ENCODE measurements around the gene PTHLH.

Gene PTHLH

DNA sequence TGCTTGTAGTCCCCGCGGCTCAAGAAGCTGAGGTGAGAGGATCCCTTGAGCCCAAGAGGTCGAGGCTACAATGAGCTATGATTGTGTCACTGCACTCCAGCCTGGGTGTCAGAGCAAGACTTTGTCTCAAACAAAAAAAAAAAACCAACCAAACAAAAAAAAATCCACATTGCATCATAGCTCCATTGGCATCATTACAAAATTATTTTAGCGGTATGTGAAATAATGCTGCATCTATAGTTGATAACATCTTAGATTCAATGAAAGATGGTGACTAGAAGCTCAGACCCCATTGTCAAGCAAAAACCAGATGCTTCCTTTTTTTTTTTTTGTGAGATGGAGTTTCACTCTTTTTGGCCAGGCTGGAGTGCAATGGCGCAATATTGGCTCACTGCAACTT is 14.8 kb upstream of the PTHLH start:
- no peak overlapping the region for H3K4me3 ChIP-seq (ENCODE audit: low read depth, low read length)
- no peak for TF ChIP-seq POLR2A (IDR thresholded peaks at IDR 0.05; ENCODE audit: extremely low read depth, insufficient read length)
- TF ChIP-seq MYC (IDR thresholded peaks at IDR 0.05; ENCODE audit: low read depth, low read length), result no peak
- TF ChIP-seq, protein P1, sequence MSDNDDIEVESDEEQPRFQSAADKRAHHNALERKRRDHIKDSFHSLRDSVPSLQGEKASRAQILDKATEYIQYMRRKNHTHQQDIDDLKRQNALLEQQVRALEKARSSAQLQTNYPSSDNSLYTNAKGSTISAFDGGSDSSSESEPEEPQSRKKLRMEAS (IDR thresholded peaks at IDR 0.05; ENCODE audit: low read depth, low read length), result no peak
- TF ChIP-seq, protein P2, sequence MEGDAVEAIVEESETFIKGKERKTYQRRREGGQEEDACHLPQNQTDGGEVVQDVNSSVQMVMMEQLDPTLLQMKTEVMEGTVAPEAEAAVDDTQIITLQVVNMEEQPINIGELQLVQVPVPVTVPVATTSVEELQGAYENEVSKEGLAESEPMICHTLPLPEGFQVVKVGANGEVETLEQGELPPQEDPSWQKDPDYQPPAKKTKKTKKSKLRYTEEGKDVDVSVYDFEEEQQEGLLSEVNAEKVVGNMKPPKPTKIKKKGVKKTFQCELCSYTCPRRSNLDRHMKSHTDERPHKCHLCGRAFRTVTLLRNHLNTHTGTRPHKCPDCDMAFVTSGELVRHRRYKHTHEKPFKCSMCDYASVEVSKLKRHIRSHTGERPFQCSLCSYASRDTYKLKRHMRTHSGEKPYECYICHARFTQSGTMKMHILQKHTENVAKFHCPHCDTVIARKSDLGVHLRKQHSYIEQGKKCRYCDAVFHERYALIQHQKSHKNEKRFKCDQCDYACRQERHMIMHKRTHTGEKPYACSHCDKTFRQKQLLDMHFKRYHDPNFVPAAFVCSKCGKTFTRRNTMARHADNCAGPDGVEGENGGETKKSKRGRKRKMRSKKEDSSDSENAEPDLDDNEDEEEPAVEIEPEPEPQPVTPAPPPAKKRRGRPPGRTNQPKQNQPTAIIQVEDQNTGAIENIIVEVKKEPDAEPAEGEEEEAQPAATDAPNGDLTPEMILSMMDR (IDR thresholded peaks at IDR 0.05; ENCODE audit: low read depth, low read length), result no peak
- no peak for DNase-seq (ENCODE audit: low read depth)

GRCh38 chr12:27984275-27984674 is 11.7 kb upstream of the PTHLH start:
- no peak overlapping the region for H3K4me3 ChIP-seq (ENCODE audit: low read depth, low read length)
- no peak for DNase-seq (ENCODE audit: low read depth)
- TF ChIP-seq, protein P1 (IDR thresholded peaks at IDR 0.05; ENCODE audit: low read depth, low read length), result no peak
- no peak for TF ChIP-seq POLR2A (IDR thresholded peaks at IDR 0.05; ENCODE audit: extremely low read depth, insufficient read length)
- no peak for TF ChIP-seq MYC (IDR thresholded peaks at IDR 0.05; ENCODE audit: low read depth, low read length)
- TF ChIP-seq, protein P2 (IDR thresholded peaks at IDR 0.05; ENCODE audit: low read depth, low read length), result no peak

DNA sequence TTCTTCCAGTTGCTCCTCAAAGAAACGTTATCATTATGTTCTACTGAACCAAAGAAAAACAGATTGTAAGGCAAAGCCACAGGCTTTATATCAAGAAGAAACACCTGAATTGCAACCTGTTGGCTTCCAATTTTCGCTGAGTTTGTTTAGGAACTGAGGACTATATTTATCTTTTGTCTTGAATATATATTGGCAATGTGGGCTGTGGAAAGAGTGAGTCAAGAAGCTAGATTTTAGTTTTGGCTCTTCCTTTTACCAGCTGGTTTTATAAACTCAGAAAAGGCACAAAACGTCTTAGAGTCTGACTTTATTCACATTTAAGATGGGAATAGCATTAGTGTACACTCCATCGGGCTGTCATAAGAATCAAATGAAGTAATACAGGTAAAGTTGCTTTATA is 10.4 kb upstream of the PTHLH start:
- no peak overlapping the region for H3K4me3 ChIP-seq (ENCODE audit: low read depth, low read length)
- DNase-seq (ENCODE audit: low read depth), result no peak
- TF ChIP-seq MYC (IDR thresholded peaks at IDR 0.05; ENCODE audit: low read depth, low read length) (no peak), POLR2A (IDR thresholded peaks at IDR 0.05; ENCODE audit: extremely low read depth, insufficient read length) (no peak)
- TF ChIP-seq, protein P1 (IDR thresholded peaks at IDR 0.05; ENCODE audit: low read depth, low read length), result no peak
- TF ChIP-seq, protein P2 (IDR thresholded peaks at IDR 0.05; ENCODE audit: low read depth, low read length), result no peak

- DNase-seq (ENCODE audit: low read depth), result no peak
- TF ChIP-seq, protein P2 (IDR thresholded peaks at IDR 0.05; ENCODE audit: low read depth, low read length), result no peak
- TF ChIP-seq POLR2A (IDR thresholded peaks at IDR 0.05; ENCODE audit: extremely low read depth, insufficient read length), result no peak
- TF ChIP-seq, protein P1 (IDR thresholded peaks at IDR 0.05; ENCODE audit: low read depth, low read length), result no peak
- TF ChIP-seq MYC (IDR thresholded peaks at IDR 0.05; ENCODE audit: low read depth, low read length), result no peak
- H3K4me3 ChIP-seq (ENCODE audit: low read depth, low read length), result no peak overlapping the region
Observed at GRCh38 chr12:27982385-27982784, 9.9 kb upstream of the PTHLH start.

GRCh38 chr12:27981874-27982273 is 9.3 kb upstream of the PTHLH start:
- no peak for DNase-seq (ENCODE audit: low read depth)
- TF ChIP-seq, protein P1 (IDR thresholded peaks at IDR 0.05; ENCODE audit: low read depth, low read length), result no peak

DNA sequence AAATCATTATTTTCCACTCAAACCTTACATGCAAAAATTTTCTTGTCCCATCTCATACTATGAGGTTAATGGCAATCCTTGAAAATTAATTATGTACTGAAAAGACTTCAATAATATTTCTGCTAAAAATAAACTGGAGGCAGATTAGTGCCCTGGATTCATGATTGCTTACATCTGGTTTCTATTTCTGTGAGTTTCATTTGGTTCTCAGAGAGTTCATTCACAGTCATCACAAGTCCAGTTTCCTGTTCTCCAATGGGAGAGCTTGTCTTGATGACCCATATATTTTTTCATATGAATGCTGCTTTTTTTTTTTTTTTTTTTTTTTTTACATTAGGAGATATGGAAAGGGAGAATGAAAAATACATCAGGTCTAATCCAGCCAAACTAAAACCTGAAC is 6.6 kb upstream of the PTHLH start:
- DNase-seq (ENCODE audit: low read depth), result no peak
- no peak overlapping the region for H3K4me3 ChIP-seq (ENCODE audit: low read depth, low read length)
- TF ChIP-seq, protein P2 (IDR thresholded peaks at IDR 0.05; ENCODE audit: low read depth, low read length), result no peak
- TF ChIP-seq MYC (IDR thresholded peaks at IDR 0.05; ENCODE audit: low read depth, low read length) (no peak), POLR2A (IDR thresholded peaks at IDR 0.05; ENCODE audit: extremely low read depth, insufficient read length) (no peak)
- TF ChIP-seq, protein P1 (IDR thresholded peaks at IDR 0.05; ENCODE audit: low read depth, low read length), result no peak

More at GRCh38 chr12:27981874-27982273, 9.3 kb upstream of the PTHLH start:
- H3K4me3 ChIP-seq (ENCODE audit: low read depth, low read length), result no peak overlapping the region

Data from NB4 (cell line).